GM21381 (cell line): ENCODE measurements around the gene IFIT3.

ENCODE experiments used
- ATAC-seq: cut with Tn5 transposase; IDR thresholded peaks from one replicate; pipeline ENCODE4 v1.9.1; 2021; ENCODE audit warnings: mild to moderate bottlenecking, moderate library complexity; ENCODE audit not compliant: unreplicated experiment

Gene IFIT3

DNA sequence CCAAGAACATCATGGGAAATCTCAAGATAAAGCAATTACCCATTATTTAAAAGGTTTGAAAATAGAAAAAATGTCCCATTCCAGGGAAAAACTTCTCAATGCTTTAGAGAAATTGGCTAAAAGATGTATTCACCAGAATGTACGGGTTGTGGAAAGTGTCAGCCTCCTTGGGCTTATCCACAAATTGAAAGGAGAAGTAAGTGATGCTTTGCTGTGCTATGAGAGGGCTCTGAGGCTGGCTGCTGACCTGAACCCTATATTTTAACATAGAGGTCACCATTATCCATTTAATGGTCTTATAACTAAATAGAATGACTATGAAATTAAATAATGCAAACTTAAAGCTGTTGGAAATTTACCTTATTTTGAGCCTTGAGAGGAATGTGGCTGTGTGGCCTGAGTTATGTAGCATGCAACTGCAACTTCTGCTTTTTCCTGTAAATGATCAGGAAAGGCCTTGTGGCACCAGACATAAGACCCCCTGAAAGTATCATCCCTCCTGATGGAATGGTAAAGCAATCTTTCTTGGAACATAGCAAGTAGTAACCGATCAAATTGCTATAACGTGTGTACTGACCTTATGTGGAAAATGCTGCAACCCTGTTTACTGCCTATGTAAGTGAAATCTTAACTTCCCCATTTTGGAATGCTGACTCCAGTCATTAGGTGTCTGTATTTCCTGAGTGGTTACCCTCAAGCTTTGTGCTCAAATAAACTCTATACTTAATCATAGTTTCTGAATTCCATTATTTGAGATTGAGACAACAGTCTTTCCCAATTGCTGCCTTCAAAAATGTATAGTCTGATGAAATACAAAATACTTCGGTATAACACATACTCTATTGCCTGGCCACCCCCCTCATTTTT, 56.9 kb downstream of the IFIT3 start:
- ATAC-seq, result no peak

DNA sequence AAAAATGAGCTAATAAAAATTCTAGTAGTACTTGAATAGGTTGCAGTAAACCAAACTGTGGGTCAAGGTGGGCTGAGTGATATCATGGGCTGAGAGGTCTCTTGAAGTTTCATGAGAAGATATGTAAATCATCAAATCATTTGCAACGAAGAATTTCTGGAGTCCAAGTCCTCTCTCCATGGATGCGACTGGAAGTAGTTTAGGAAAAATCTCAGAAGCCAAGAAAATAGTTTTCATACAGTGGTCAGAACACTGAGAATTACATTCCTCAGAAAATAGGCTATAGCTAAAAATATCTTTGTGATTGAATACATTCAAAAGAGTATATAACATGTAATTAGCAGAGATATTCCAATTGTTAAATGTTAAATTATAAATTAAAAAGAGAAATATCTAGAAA, 61.0 kb downstream of the IFIT3 start:
- no peak for ATAC-seq

DNA sequence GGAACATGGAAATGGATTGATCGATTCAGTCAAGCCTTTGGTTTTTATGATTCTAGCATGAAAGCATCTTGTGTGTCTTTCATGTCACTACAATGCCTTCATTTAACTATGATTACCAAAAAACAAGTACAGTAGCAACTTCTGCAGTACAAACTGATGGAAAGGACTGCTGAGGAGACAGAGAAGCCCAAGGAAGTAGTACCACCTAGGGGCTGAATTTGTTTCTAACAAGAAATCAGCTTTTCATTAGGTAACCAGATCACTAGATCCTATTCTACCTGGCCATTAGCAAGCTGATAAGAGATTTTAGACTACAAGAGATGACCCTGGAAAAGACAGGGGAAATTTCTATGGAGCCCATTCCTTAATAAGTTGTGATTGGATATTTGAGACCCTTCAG, 61.5 kb downstream of the IFIT3 start:
- no peak for ATAC-seq
